ENCODE measurements around the gene CTDP1. TPM values are rescaled to one million over a fixed set of nuclear protein-coding genes. Genes with fewer than 3 reads are reported as not detected.

Gene CTDP1
- polyA plus RNA-seq, 1 donor (not counting 4 experiments of a cell fraction or from before 2014, with no cell fraction given): 9.2 TPM

GRCh38 chr18:79681484-79682387 lies 2.1 kb downstream of the CTDP1 start:
- peak overlapping the region; percentile 95 for H3K27ac ChIP-seq (ENCODE audit: control insufficient read depth, insufficient read depth, low read length)
- peaks cover 3 to 20% of the 10 kb centered on the region in 2 experiments for H3K36me3 ChIP-seq (ENCODE audit: control insufficient read depth in 2 of 2, extremely low read depth in 1 of 2, insufficient read depth in 2 of 2, low read length in 2 of 2)
- H3K9ac ChIP-seq (ENCODE audit: control insufficient read depth, extremely low read depth, insufficient read depth, low read length): peak overlapping the region; percentile 32
- H3K9me1 ChIP-seq (ENCODE audit: control insufficient read depth, extremely low read depth, insufficient read depth, low read length): peaks cover 4% of the 10 kb centered on the region
- FAIRE-seq (no peak), DNase-seq (ENCODE audit: low read depth, low spot score) (no peak)
- H4K20me1 ChIP-seq (ENCODE audit: control insufficient read depth, extremely low read depth, insufficient read depth, low read length): peaks cover 25% of the 10 kb centered on the region
- peaks cover 24% of the 10 kb centered on the region for H3K4me1 ChIP-seq (ENCODE audit: control insufficient read depth, extremely low read depth, insufficient read depth, low read length)
- H3K9me3 ChIP-seq (ENCODE audit: control insufficient read depth, low read depth, low read length): no peaks in the 10 kb centered on the region
- H2AFZ ChIP-seq (ENCODE audit: control insufficient read depth, low read length): no peak overlapping the region
- H3K4me3 ChIP-seq (ENCODE audit: control insufficient read depth in 2 of 3, extremely low read depth in 1 of 3, insufficient read depth in 2 of 3, low read depth in 1 of 3, low read length in 3 of 3): no peak overlapping the region
- peaks cover 81% of the 10 kb centered on the region for H3K79me2 ChIP-seq (ENCODE audit: control insufficient read depth, insufficient read depth, low read length)
- dilution Hi-C loops (cut with MboI; ENCODE audit: extremely low pct_ligation_motif_present, low sequenced_read_pairs): no loop called here
- peak overlapping the region; percentile 23 for H3K4me2 ChIP-seq (ENCODE audit: control insufficient read depth, extremely low read depth, insufficient read depth, low read depth, low read length)
- H3K27me3 ChIP-seq (ENCODE audit: control insufficient read depth, extremely low read depth, insufficient read depth, low read length): no peaks in the 10 kb centered on the region
- TF ChIP-seq EZH2 (IDR thresholded peaks at IDR 0.05; ENCODE audit: low read length): no peak
- TF ChIP-seq CTCF (optimal IDR thresholded peaks at IDR 0.05 in 1 of 3, IDR thresholded peaks at IDR 0.05 in 1 of 3, conservative IDR thresholded peaks at IDR 0.05 in 1 of 3; ENCODE audit: extremely low read depth in 1 of 3, insufficient read depth in 2 of 3, low read length in 3 of 3): no peak

GRCh38 chr18:79682481-79682880 lies 2.9 kb downstream of the CTDP1 start:
- peaks cover 22% of the 10 kb centered on the region for H3K4me1 ChIP-seq (ENCODE audit: control insufficient read depth, extremely low read depth, insufficient read depth, low read length)
- TF ChIP-seq EZH2 (IDR thresholded peaks at IDR 0.05; ENCODE audit: low read length) (no peak), CTCF (optimal IDR thresholded peaks at IDR 0.05 in 1 of 3, IDR thresholded peaks at IDR 0.05 in 1 of 3, conservative IDR thresholded peaks at IDR 0.05 in 1 of 3; ENCODE audit: extremely low read depth in 1 of 3, insufficient read depth in 2 of 3, low read length in 3 of 3) (no peak)
- peaks cover 3 to 12% of the 10 kb centered on the region in 2 experiments for H3K36me3 ChIP-seq (ENCODE audit: control insufficient read depth in 2 of 2, extremely low read depth in 1 of 2, insufficient read depth in 2 of 2, low read length in 2 of 2)
- no peaks in the 10 kb centered on the region for H3K9me3 ChIP-seq (ENCODE audit: control insufficient read depth, low read depth, low read length)
- H4K20me1 ChIP-seq (ENCODE audit: control insufficient read depth, extremely low read depth, insufficient read depth, low read length): peaks cover 25% of the 10 kb centered on the region
- no peak overlapping the region for H2AFZ ChIP-seq (ENCODE audit: control insufficient read depth, low read length)
- peaks cover 80% of the 10 kb centered on the region for H3K79me2 ChIP-seq (ENCODE audit: control insufficient read depth, insufficient read depth, low read length)
- dilution Hi-C loops (cut with MboI; ENCODE audit: extremely low pct_ligation_motif_present, low sequenced_read_pairs): no loop called here
- no peak overlapping the region for H3K4me3 ChIP-seq (ENCODE audit: control insufficient read depth in 2 of 3, extremely low read depth in 1 of 3, insufficient read depth in 2 of 3, low read depth in 1 of 3, low read length in 3 of 3)
- no peak for DNase-seq (ENCODE audit: low read depth, low spot score)
- no peaks in the 10 kb centered on the region for H3K27me3 ChIP-seq (ENCODE audit: control insufficient read depth, extremely low read depth, insufficient read depth, low read length)
- no peak overlapping the region for H3K9ac ChIP-seq (ENCODE audit: control insufficient read depth, extremely low read depth, insufficient read depth, low read length)
- H3K27ac ChIP-seq (ENCODE audit: control insufficient read depth, insufficient read depth, low read length): peak overlapping the region; percentile 69
- H3K9me1 ChIP-seq (ENCODE audit: control insufficient read depth, extremely low read depth, insufficient read depth, low read length): peaks cover 2% of the 10 kb centered on the region
- no peak overlapping the region for H3K4me2 ChIP-seq (ENCODE audit: control insufficient read depth, extremely low read depth, insufficient read depth, low read depth, low read length)
- FAIRE-seq: no peak

All from keratinocyte (primary cell).